A673 (cell line): ENCODE results near the gene PHRF1. TPM values are rescaled to one million over a fixed set of nuclear protein-coding genes. Genes with fewer than 3 reads are reported as not detected.

ENCODE experiments used
- BruUV-seq: library from RNA; stranded (reverse); fragments of 400-500 nt; replicated peaks from 2 replicates; lab custom pipeline; 2021; lab: Mats Ljungman, UMichigan
- CTCF ChIA-PET: fragments of 300-600 bp; sonication (Branson Sonifier 250); formaldehyde crosslinking; loops from one replicate; lab custom pipeline; 2022; ENCODE audit warnings: antibody characterized with exemption; lab: Charles Lee
- POLR2A ChIA-PET: fragments of 300-600 bp; sonication (Branson Sonifier 250); formaldehyde crosslinking; loops from one replicate; lab custom pipeline; 2022; ENCODE audit warnings: antibody characterized with exemption; ENCODE audit not compliant: low non-redundant PET; lab: Charles Lee
- DNase-seq: peaks from one replicate; pipeline ENCODE4 v3.0.0-alpha.2; 2015; ENCODE audit warnings: low spot score
- H3K27ac ChIP-seq: fragments of 200-600 bp; sonication (generic); 2 replicates; pipeline ENCODE4 v1.5.1; 2016; ENCODE audit warnings: mixed run types, low read depth, mild to moderate bottlenecking, mixed read lengths, antibody characterized with exemption, low read length; ENCODE audit not compliant: poor library complexity, severe bottlenecking
- H3K27me3 ChIP-seq: fragments of 200-600 bp; sonication (generic); replicated peaks from 2 replicates; pipeline ENCODE4 v1.6.1; 2017; ENCODE audit warnings: mixed run types, low read depth, mild to moderate bottlenecking, mixed read lengths, antibody characterized with exemption, low read length; ENCODE audit not compliant: insufficient read depth, poor library complexity
- H3K36me3 ChIP-seq: fragments of 200-600 bp; sonication (generic); 2 replicates; pipeline ENCODE4 v1.6.1; 2016; ENCODE audit warnings: mixed run types, mild to moderate bottlenecking, mixed read lengths, antibody characterized with exemption, low read length; ENCODE audit not compliant: insufficient read depth, poor library complexity, severe bottlenecking
- H3K4me1 ChIP-seq: fragments of 200-600 bp; sonication (generic); 2 replicates; pipeline ENCODE4 v1.6.1; 2017; ENCODE audit warnings: mixed run types, mild to moderate bottlenecking, mixed read lengths, antibody characterized with exemption, low read length; ENCODE audit not compliant: insufficient read depth, poor library complexity, severe bottlenecking
- H3K4me3 ChIP-seq: fragments of 200-600 bp; sonication (generic); 2 replicates; pipeline ENCODE4 v1.5.1; 2016; ENCODE audit warnings: low read depth, mixed run types, mild to moderate bottlenecking, mixed read lengths, low read length; ENCODE audit not compliant: poor library complexity, severe bottlenecking
- H3K9me3 ChIP-seq: fragments of 200-600 bp; sonication (generic); 2 replicates; pipeline ENCODE4 v1.6.1; 2016; ENCODE audit warnings: mixed run types, low read depth, mild to moderate bottlenecking, mixed read lengths, antibody characterized with exemption, low read length; ENCODE audit not compliant: poor library complexity, severe bottlenecking
- CTCF ChIP-seq: fragments of 300-800, 200-600 bp; sonication (generic); conservative IDR thresholded peaks from 2 replicates; pipeline ENCODE4 v1.5.1; 2017; ENCODE audit warnings: low read depth, mild to moderate bottlenecking, antibody characterized with exemption, low read length, moderate library complexity, mixed read lengths
- EZH2 ChIP-seq: fragments of 200-600 bp; sonication (generic); IDR thresholded peaks from 2 replicates; pipeline ENCODE4 v1.6.1; 2017; ENCODE audit warnings: borderline replicate concordance, low read depth, mild to moderate bottlenecking, mixed read lengths, antibody characterized with exemption, low read length; ENCODE audit not compliant: poor library complexity, severe bottlenecking
- intact Hi-C: fragments of 100-400 bp; cut with micrococcal nuclease; formaldehyde crosslinking; loops from one replicate; pipeline ENCODE4 v1.10.0; 2022; ENCODE audit not compliant: unreplicated experiment
- total RNA-seq: library from RNA; stranded (reverse); gene quantifications from 2 replicates; pipeline ENCODE4 v1.2.3, GENCODE V29; 2021

The PHRF1 gene
- total RNA-seq, 1 experiment from 2014 or later, result 43.0 TPM

GRCh38 chr11:584287-584686, 8.0 kb downstream of the PHRF1 start:
- intact Hi-C loops, result no loop called here
- Histone ChIP-seq H3K9me3 (no peaks in the 10 kb centered on the region), H3K4me1 (no peaks in the 10 kb centered on the region), H3K27ac (no peak overlapping the region), H3K36me3 (peaks cover 35% of the 10 kb centered on the region), H3K4me3 (no peak overlapping the region), H3K27me3 (no peaks in the 10 kb centered on the region)
- CTCF ChIA-PET, result no interaction called here
- no peak for DNase-seq
- no peak for TF ChIP-seq CTCF
- no peak for TF ChIP-seq EZH2
- POLR2A ChIA-PET, result no interaction called here
- BruUV-seq, result no TSS peak

- H3K27me3 ChIP-seq, result no peaks in the 10 kb centered on the region
- no peaks in the 10 kb centered on the region for H3K9me3 ChIP-seq
- H3K36me3 ChIP-seq, result peaks cover 46% of the 10 kb centered on the region
- CTCF ChIA-PET, result no interaction called here
- no peaks in the 10 kb centered on the region for H3K4me1 ChIP-seq
- no peak overlapping the region for H3K27ac ChIP-seq
- no TSS peak for BruUV-seq
- no peak for TF ChIP-seq EZH2
- TF ChIP-seq CTCF, result no peak
- no peak for DNase-seq
- POLR2A ChIA-PET, result interaction anchor here (0.6 kb wide), 1 partner anchor 1129 kb away, joined by 3 read pairs; no protein-coding TSS in a partner anchor
- H3K4me3 ChIP-seq, result no peak overlapping the region
- intact Hi-C loops, result no loop called here
Measured at GRCh38 chr11:586376-587316, 10.4 kb downstream of the PHRF1 start.

GRCh38 chr11:587546-587945, 11.3 kb downstream of the PHRF1 start:
- Histone ChIP-seq H3K9me3 (no peaks in the 10 kb centered on the region), H3K27me3 (no peaks in the 10 kb centered on the region), H3K4me3 (no peak overlapping the region), H3K36me3 (peaks cover 52% of the 10 kb centered on the region), H3K27ac (no peak overlapping the region), H3K4me1 (no peaks in the 10 kb centered on the region)
- POLR2A ChIA-PET, result no interaction called here
- CTCF ChIA-PET, result no interaction called here
- no TSS peak for BruUV-seq
- intact Hi-C loops, result no loop called here
- no peak for DNase-seq
- TF ChIP-seq CTCF (no peak), EZH2 (no peak)
